Hepatocyte (in vitro differentiated cells): ENCODE measurements around the gene ZNF76.

ENCODE experiments used
- EZH2 ChIP-seq: fragments of 200-600 bp; sonication (generic); IDR thresholded peaks from 2 replicates; pipeline ENCODE4 v1.6.1; 2016; ENCODE audit warnings: antibody characterized with exemption, mild to moderate bottlenecking, borderline replicate concordance
- EZH2phosphoT487 ChIP-seq: fragments of 200-600 bp; sonication (generic); IDR thresholded peaks from one replicate; pipeline ENCODE4 v1.6.1; 2018; ENCODE audit warnings: antibody characterized with exemption, mild to moderate bottlenecking, low read depth, moderate library complexity; ENCODE audit not compliant: unreplicated experiment, severe bottlenecking
- TF ChIP-seq, protein P1 (sequence below): fragments of 200-600 bp; sonication (generic); IDR thresholded peaks from 2 replicates; pipeline ENCODE4 v1.5.1; 2016; ENCODE audit warnings: antibody characterized with exemption, mild to moderate bottlenecking; ENCODE audit not compliant: poor library complexity

DNA sequence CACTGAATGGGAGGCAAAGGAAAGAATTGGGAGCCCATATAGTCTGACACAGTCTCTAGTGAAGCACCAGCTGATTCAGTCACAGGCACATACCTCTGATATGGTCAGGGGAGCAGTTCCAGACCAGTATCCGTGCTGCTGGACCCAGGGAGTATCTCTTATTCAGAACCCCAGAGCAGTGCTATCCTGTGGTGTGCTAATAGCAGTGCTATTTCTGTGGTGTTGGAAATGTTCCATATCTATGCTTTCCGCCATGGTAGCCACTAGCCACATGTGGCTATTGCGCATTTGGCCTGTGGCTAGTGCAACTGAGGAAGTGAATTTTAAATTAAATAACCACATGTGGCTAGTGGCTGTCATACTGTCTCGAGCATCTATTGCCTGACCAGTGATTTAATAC, 34.8 kb upstream of the ZNF76 start:
- TF ChIP-seq, protein P1, sequence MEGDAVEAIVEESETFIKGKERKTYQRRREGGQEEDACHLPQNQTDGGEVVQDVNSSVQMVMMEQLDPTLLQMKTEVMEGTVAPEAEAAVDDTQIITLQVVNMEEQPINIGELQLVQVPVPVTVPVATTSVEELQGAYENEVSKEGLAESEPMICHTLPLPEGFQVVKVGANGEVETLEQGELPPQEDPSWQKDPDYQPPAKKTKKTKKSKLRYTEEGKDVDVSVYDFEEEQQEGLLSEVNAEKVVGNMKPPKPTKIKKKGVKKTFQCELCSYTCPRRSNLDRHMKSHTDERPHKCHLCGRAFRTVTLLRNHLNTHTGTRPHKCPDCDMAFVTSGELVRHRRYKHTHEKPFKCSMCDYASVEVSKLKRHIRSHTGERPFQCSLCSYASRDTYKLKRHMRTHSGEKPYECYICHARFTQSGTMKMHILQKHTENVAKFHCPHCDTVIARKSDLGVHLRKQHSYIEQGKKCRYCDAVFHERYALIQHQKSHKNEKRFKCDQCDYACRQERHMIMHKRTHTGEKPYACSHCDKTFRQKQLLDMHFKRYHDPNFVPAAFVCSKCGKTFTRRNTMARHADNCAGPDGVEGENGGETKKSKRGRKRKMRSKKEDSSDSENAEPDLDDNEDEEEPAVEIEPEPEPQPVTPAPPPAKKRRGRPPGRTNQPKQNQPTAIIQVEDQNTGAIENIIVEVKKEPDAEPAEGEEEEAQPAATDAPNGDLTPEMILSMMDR = no peak
- no peak for TF ChIP-seq EZH2
- no peak for TF ChIP-seq EZH2phosphoT487
